Measurements from ENCODE around the gene PUSL1. TPM values are rescaled to one million over a fixed set of nuclear protein-coding genes. Genes with fewer than 3 reads are reported as not detected.

PUSL1 gene
- total and polyA plus RNA-seq, 2 experiments from 2014 or later = 41.5 to 55.8 TPM

DNA sequence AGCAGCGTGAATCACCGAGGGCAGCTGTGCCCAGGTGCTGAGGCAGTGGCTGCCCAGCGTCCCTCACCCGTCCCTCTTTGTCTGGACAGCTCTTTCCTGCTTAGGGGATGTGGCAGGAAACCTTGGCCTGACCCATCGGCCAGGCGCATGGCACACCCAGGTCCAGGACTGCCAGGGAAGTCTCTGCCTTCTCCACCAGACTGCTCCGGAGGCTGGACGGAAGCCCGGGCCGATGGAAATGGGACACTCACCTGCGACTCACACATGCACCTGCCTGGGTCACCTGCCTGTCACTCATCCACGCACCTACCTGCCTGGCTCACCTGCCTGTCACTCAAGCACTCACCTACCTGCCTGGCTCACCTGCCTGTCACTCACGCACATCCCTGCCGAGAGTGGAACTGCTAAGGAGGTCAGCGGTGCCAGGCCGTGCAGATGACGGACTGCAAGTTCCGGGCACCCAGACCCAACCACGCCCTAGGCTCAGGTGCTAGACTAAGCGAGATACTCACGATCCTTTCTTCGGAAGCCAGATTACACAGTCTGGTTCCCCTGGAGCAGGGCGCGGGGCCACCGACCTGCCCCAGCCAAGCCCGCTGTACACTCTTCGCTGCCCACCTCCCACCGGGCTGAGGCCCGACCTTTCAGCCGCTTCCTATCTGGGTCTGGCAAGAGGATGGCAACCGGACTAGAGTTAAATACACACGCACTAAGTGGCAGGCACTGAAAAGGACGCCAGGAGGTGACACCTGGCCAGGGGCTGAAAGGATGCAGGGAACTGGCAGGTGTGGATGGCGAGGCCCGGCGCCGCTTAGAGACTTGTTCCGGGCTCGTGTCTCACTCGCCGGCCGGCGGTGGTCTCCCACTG lies 35.8 kb upstream of the PUSL1 start:
- TF ChIP-seq NANOG (IDR thresholded peaks at IDR 0.05; ENCODE audit: borderline replicate concordance) = no peak
- no peak for TF ChIP-seq ZNF114 (CRISPR knock-in tag; IDR thresholded peaks at IDR 0.05)
- no peak for TF ChIP-seq JUNB (IDR thresholded peaks at IDR 0.05; ENCODE audit: unreplicated experiment)
- TF ChIP-seq, protein P1, sequence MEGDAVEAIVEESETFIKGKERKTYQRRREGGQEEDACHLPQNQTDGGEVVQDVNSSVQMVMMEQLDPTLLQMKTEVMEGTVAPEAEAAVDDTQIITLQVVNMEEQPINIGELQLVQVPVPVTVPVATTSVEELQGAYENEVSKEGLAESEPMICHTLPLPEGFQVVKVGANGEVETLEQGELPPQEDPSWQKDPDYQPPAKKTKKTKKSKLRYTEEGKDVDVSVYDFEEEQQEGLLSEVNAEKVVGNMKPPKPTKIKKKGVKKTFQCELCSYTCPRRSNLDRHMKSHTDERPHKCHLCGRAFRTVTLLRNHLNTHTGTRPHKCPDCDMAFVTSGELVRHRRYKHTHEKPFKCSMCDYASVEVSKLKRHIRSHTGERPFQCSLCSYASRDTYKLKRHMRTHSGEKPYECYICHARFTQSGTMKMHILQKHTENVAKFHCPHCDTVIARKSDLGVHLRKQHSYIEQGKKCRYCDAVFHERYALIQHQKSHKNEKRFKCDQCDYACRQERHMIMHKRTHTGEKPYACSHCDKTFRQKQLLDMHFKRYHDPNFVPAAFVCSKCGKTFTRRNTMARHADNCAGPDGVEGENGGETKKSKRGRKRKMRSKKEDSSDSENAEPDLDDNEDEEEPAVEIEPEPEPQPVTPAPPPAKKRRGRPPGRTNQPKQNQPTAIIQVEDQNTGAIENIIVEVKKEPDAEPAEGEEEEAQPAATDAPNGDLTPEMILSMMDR (conservative IDR thresholded peaks at IDR 0.05; ENCODE audit: low read depth in 2 of 2) = no peak
- TF ChIP-seq, protein P2, sequence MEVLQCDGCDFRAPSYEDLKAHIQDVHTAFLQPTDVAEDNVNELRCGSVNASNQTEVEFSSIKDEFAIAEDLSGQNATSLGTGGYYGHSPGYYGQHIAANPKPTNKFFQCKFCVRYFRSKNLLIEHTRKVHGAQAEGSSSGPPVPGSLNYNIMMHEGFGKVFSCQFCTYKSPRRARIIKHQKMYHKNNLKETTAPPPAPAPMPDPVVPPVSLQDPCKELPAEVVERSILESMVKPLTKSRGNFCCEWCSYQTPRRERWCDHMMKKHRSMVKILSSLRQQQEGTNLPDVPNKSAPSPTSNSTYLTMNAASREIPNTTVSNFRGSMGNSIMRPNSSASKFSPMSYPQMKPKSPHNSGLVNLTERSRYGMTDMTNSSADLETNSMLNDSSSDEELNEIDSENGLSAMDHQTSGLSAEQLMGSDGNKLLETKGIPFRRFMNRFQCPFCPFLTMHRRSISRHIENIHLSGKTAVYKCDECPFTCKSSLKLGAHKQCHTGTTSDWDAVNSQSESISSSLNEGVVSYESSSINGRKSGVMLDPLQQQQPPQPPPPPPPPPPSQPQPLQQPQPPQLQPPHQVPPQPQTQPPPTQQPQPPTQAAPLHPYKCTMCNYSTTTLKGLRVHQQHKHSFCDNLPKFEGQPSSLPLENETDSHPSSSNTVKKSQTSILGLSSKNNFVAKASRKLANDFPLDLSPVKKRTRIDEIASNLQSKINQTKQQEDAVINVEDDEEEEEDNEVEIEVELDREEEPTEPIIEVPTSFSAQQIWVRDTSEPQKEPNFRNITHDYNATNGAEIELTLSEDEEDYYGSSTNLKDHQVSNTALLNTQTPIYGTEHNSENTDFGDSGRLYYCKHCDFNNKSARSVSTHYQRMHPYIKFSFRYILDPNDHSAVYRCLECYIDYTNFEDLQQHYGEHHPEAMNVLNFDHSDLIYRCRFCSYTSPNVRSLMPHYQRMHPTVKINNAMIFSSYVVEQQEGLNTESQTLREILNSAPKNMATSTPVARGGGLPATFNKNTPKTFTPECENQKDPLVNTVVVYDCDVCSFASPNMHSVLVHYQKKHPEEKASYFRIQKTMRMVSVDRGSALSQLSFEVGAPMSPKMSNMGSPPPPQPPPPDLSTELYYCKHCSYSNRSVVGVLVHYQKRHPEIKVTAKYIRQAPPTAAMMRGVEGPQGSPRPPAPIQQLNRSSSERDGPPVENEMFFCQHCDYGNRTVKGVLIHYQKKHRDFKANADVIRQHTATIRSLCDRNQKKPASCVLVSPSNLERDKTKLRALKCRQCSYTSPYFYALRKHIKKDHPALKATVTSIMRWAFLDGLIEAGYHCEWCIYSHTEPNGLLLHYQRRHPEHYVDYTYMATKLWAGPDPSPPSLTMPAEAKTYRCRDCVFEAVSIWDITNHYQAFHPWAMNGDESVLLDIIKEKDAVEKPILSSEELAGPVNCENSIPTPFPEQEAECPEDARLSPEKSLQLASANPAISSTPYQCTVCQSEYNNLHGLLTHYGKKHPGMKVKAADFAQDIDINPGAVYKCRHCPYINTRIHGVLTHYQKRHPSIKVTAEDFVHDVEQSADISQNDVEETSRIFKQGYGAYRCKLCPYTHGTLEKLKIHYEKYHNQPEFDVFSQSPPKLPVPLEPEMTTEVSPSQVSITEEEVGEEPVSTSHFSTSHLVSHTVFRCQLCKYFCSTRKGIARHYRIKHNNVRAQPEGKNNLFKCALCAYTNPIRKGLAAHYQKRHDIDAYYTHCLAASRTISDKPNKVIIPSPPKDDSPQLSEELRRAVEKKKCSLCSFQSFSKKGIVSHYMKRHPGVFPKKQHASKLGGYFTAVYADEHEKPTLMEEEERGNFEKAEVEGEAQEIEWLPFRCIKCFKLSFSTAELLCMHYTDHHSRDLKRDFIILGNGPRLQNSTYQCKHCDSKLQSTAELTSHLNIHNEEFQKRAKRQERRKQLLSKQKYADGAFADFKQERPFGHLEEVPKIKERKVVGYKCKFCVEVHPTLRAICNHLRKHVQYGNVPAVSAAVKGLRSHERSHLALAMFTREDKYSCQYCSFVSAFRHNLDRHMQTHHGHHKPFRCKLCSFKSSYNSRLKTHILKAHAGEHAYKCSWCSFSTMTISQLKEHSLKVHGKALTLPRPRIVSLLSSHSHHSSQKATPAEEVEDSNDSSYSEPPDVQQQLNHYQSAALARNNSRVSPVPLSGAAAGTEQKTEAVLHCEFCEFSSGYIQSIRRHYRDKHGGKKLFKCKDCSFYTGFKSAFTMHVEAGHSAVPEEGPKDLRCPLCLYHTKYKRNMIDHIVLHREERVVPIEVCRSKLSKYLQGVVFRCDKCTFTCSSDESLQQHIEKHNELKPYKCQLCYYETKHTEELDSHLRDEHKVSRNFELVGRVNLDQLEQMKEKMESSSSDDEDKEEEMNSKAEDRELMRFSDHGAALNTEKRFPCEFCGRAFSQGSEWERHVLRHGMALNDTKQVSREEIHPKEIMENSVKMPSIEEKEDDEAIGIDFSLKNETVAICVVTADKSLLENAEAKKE (CRISPR knock-in tag; IDR thresholded peaks at IDR 0.05) = no peak
- TF ChIP-seq, protein P3, sequence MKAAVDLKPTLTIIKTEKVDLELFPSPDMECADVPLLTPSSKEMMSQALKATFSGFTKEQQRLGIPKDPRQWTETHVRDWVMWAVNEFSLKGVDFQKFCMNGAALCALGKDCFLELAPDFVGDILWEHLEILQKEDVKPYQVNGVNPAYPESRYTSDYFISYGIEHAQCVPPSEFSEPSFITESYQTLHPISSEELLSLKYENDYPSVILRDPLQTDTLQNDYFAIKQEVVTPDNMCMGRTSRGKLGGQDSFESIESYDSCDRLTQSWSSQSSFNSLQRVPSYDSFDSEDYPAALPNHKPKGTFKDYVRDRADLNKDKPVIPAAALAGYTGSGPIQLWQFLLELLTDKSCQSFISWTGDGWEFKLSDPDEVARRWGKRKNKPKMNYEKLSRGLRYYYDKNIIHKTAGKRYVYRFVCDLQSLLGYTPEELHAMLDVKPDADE (IDR thresholded peaks at IDR 0.05) = no peak
- no peak for TF ChIP-seq POLR2AphosphoS5 (IDR thresholded peaks at IDR 0.05; ENCODE audit: low read depth)
- TF ChIP-seq EZH2phosphoT487 (IDR thresholded peaks at IDR 0.05; ENCODE audit: unreplicated experiment) = no peak
- no peak for TF ChIP-seq EZH2 (IDR thresholded peaks at IDR 0.05; ENCODE audit: low read depth, unreplicated experiment)
- TF ChIP-seq, protein P4, sequence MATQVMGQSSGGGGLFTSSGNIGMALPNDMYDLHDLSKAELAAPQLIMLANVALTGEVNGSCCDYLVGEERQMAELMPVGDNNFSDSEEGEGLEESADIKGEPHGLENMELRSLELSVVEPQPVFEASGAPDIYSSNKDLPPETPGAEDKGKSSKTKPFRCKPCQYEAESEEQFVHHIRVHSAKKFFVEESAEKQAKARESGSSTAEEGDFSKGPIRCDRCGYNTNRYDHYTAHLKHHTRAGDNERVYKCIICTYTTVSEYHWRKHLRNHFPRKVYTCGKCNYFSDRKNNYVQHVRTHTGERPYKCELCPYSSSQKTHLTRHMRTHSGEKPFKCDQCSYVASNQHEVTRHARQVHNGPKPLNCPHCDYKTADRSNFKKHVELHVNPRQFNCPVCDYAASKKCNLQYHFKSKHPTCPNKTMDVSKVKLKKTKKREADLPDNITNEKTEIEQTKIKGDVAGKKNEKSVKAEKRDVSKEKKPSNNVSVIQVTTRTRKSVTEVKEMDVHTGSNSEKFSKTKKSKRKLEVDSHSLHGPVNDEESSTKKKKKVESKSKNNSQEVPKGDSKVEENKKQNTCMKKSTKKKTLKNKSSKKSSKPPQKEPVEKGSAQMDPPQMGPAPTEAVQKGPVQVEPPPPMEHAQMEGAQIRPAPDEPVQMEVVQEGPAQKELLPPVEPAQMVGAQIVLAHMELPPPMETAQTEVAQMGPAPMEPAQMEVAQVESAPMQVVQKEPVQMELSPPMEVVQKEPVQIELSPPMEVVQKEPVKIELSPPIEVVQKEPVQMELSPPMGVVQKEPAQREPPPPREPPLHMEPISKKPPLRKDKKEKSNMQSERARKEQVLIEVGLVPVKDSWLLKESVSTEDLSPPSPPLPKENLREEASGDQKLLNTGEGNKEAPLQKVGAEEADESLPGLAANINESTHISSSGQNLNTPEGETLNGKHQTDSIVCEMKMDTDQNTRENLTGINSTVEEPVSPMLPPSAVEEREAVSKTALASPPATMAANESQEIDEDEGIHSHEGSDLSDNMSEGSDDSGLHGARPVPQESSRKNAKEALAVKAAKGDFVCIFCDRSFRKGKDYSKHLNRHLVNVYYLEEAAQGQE (IDR thresholded peaks at IDR 0.05; ENCODE audit: unreplicated experiment) = no peak
- no peak for TF ChIP-seq CREB1 (CRISPR knock-in tag; IDR thresholded peaks at IDR 0.05; ENCODE audit: low read depth)
- no peak for TF ChIP-seq ZNF331 (CRISPR knock-in tag; IDR thresholded peaks at IDR 0.05; ENCODE audit: low read depth)
- no peak for TF ChIP-seq STAT1 (IDR thresholded peaks at IDR 0.05; ENCODE audit: unreplicated experiment)
- H3K4me1 ChIP-seq (ENCODE audit: insufficient read depth) = no peaks in the 10 kb centered on the region; the same call in 1 of the 2 replicates
- H3K36me3 Mint-ChIP-seq (ENCODE audit: low read depth) = peaks cover 16% of the 10 kb centered on the region; the same call in 2 of the 3 replicates
- peaks cover 25% of the 10 kb centered on the region for H3K4me1 Mint-ChIP-seq
- no peaks in the 10 kb centered on the region for H3K36me3 ChIP-seq (ENCODE audit: insufficient read depth)
- peaks cover 18% of the 10 kb centered on the region for H4K20me1 ChIP-seq (replicated peaks; ENCODE audit: insufficient read depth)
- H3K27ac ChIP-seq (ENCODE audit: low read depth) = no peak overlapping the region
- H3K4me3 Mint-ChIP-seq = peak overlapping the region; percentile 88
- peak overlapping the region; percentile 92 for H3K4me2 ChIP-seq
- peaks cover 9% of the 10 kb centered on the region for H3K27me3 Mint-ChIP-seq (ENCODE audit: insufficient read depth, low read depth, poor library complexity)
- H3K79me2 ChIP-seq (replicated peaks; ENCODE audit: insufficient read depth) = peaks cover 40% of the 10 kb centered on the region
- peaks cover 3% of the 10 kb centered on the region; the same call in 1 of the 3 replicates for H3K9me3 Mint-ChIP-seq
- 0 out of 2 replicates have a peak, but pooled peaks cover 4% of the 10 kb centered on the region for H3F3A ChIP-seq (replicated peaks; ENCODE audit: low read depth)
- H2AFZ ChIP-seq = no peak overlapping the region
- no peak for ATAC-seq
- H3K9me2 ChIP-seq (ENCODE audit: insufficient read depth) = no peaks in the 10 kb centered on the region
- no peaks in the 10 kb centered on the region for H3K27me3 ChIP-seq (ENCODE audit: insufficient read depth)
- peak overlapping the region; percentile 90 for H3K4me3 ChIP-seq
- no peak for DNase-seq (ENCODE audit: low spot score)
- H3K27ac Mint-ChIP-seq = peak overlapping the region; percentile 82

All from GM23338 (cell line).